GM19043 (cell line): Measurements from ENCODE around the gene HTR3A.

Source experiments
- ATAC-seq: cut with Tn5 transposase; IDR thresholded peaks from one replicate; pipeline ENCODE4 v1.9.1; 2021; ENCODE audit warnings: low read depth; ENCODE audit not compliant: unreplicated experiment

Gene HTR3A

GRCh38 chr11:114015117-114015516 is 40.2 kb downstream of the HTR3A start:
- no peak for ATAC-seq

- ATAC-seq = no peak
Observed at GRCh38 chr11:114016986-114017385, 42.1 kb downstream of the HTR3A start.

GRCh38 chr11:114017723-114018122 is 42.8 kb downstream of the HTR3A start:
- no peak for ATAC-seq

GRCh38 chr11:114019046-114019445 is 44.1 kb downstream of the HTR3A start:
- ATAC-seq = no peak

- ATAC-seq = no peak
Observed at GRCh38 chr11:114019574-114019973, 44.7 kb downstream of the HTR3A start.

- no peak for ATAC-seq
Observed at GRCh38 chr11:114025329-114025907, 50.5 kb downstream of the HTR3A start.

GRCh38 chr11:114026355-114026754 is 51.4 kb downstream of the HTR3A start:
- ATAC-seq = no peak

GRCh38 chr11:114027391-114027790 is 52.5 kb downstream of the HTR3A start:
- no peak for ATAC-seq

GRCh38 chr11:114027926-114028325 is 53.0 kb downstream of the HTR3A start:
- ATAC-seq = no peak

- no peak for ATAC-seq
Observed at GRCh38 chr11:114031246-114031966, 56.5 kb downstream of the HTR3A start.

GRCh38 chr11:114031967-114032320 is 57.0 kb downstream of the HTR3A start:
- ATAC-seq = no peak

GRCh38 chr11:114033066-114033465 is 58.2 kb downstream of the HTR3A start:
- no peak for ATAC-seq

- ATAC-seq = no peak
Observed at GRCh38 chr11:114033572-114033971, 58.7 kb downstream of the HTR3A start.

GRCh38 chr11:114034956-114035355 is 60.0 kb downstream of the HTR3A start:
- ATAC-seq = no peak

GRCh38 chr11:114036147-114036811 is 61.4 kb downstream of the HTR3A start:
- no peak for ATAC-seq

GRCh38 chr11:114036958-114037357 is 62.0 kb downstream of the HTR3A start:
- ATAC-seq = no peak

GRCh38 chr11:114039551-114039950 is 64.6 kb downstream of the HTR3A start:
- ATAC-seq = no peak
